K562 (cell line): ENCODE results near the gene GFM1. TPM values are rescaled to one million over a fixed set of nuclear protein-coding genes. Genes with fewer than 3 reads are reported as not detected.

Experiments used
- CLOCK ChIP-seq: fragments of 250-450 bp; sonication (Bioruptor Pico); IDR thresholded peaks from 2 replicates; pipeline ENCODE4 v1.4.0; 2020; ENCODE audit warnings: mild to moderate bottlenecking, moderate library complexity, borderline replicate concordance
- E2F6 ChIP-seq, 2 experiments: IDR thresholded peaks; 2 replicates each; pipeline ENCODE4 v1.6.1; 2011; ENCODE audit warnings: borderline replicate concordance in 1 of 2, control low read depth in 1 of 2, low read depth in 1 of 2, low read length in 1 of 2, mild to moderate bottlenecking in 1 of 2, mixed read lengths in 1 of 2, moderate library complexity in 1 of 2; ENCODE audit not compliant: insufficient read depth in 1 of 2, insufficient read length in 1 of 2, poor library complexity in 1 of 2, severe bottlenecking in 1 of 2; ENCODE audit errors: extremely low read depth in 1 of 2
- EHMT2 ChIP-seq: fragments of 450-650 bp; IDR thresholded peaks from 2 replicates; pipeline ENCODE4 v1.6.1; 2018; ENCODE audit warnings: antibody characterized with exemption
- ELF4 ChIP-seq: fragments of 450-650 bp; formaldehyde crosslinking; IDR thresholded peaks from 2 replicates; pipeline ENCODE4 v1.4.0; 2022; ENCODE audit warnings: missing genetic modification characterization
- HDAC2 ChIP-seq: fragments of 450-650 bp; IDR thresholded peaks from 2 replicates; pipeline ENCODE4 v1.6.1; 2016; ENCODE audit warnings: mild to moderate bottlenecking
- MAZ ChIP-seq, 2 experiments: fragments of 450-650 bp in 1 of 2; sonication (generic) in 1 of 2; formaldehyde crosslinking; IDR thresholded peaks in 1 of 2; conservative IDR thresholded peaks in 1 of 2; 2 replicates each; pipeline versions ENCODE4 v1.4.0 to v1.5.0; 2020; ENCODE audit warnings: mild to moderate bottlenecking in 1 of 2, missing genetic modification reagents in 1 of 2
- MNT ChIP-seq, 2 experiments: fragments of 450-650 bp; conservative IDR thresholded peaks; 2 replicates each; pipeline ENCODE4 v1.6.1; 2017; ENCODE audit warnings: mild to moderate bottlenecking in 2 of 2, moderate library complexity in 2 of 2
- MTA3 ChIP-seq: fragments of 450-650 bp; formaldehyde crosslinking; IDR thresholded peaks from 2 replicates; pipeline ENCODE4 v1.6.1; 2017; ENCODE audit warnings: mild to moderate bottlenecking, borderline replicate concordance
- NKRF ChIP-seq: fragments of 450-650 bp; IDR thresholded peaks from 2 replicates; pipeline ENCODE4 v1.6.1; 2016; ENCODE audit warnings: borderline replicate concordance
- NUFIP1 ChIP-seq: fragments of 450-650 bp; IDR thresholded peaks from 2 replicates; pipeline ENCODE4 v1.6.1; 2018; ENCODE audit not compliant: partially characterized antibody
- RBFOX2 ChIP-seq: fragments of 200-400 bp; formaldehyde crosslinking; IDR thresholded peaks from 2 replicates; pipeline ENCODE4 v1.6.1; 2017; ENCODE audit warnings: low read depth, mild to moderate bottlenecking, low read length, moderate library complexity
- SIN3A ChIP-seq, 2 experiments: fragments of 150-350 bp in 1 of 2; IDR thresholded peaks; 2 replicates each; pipeline ENCODE4 v1.6.1; 2011 to 2016; ENCODE audit warnings: borderline replicate concordance in 2 of 2, low read depth in 2 of 2, low read length in 2 of 2, mild to moderate bottlenecking in 2 of 2, moderate library complexity in 2 of 2; ENCODE audit not compliant: control insufficient read depth in 1 of 2
- TBP ChIP-seq: optimal IDR thresholded peaks from 2 replicates; pipeline ENCODE3; 2011; ENCODE audit warnings: low read depth, low read length, improper control_type of control experiment
- UBTF ChIP-seq, 2 experiments: IDR thresholded peaks; 2 replicates each; pipeline ENCODE4 v1.6.1; 2012; ENCODE audit warnings: improper control_type of control experiment in 2 of 2, low read depth in 2 of 2, low read length in 2 of 2, borderline replicate concordance in 1 of 2
- ZKSCAN8 ChIP-seq: fragments of 200-800 bp; sonication (Bioruptor generic); IDR thresholded peaks from 2 replicates; pipeline ENCODE4 v1.6.1; 2016; ENCODE audit warnings: missing genetic modification characterization, missing compliant biosample characterization
- ZNF785 ChIP-seq: fragments of 250-450 bp; sonication (Bioruptor Pico); IDR thresholded peaks from 2 replicates; pipeline ENCODE4 v1.4.0; 2020; ENCODE audit warnings: mild to moderate bottlenecking
- polyA plus RNA-seq, 8 experiments: library from polyadenylated mRNA; depleted of rRNA in 4 of 8; stranded (reverse) in 5 of 8; unstranded in 3 of 8; fragments of >200 nt; fragmentation: Nextera tagmentation in 2 of 8; fragmentation: Illumina TruSeq in 1 of 8; extraction: Ambion mirVana in 2 of 8; extraction: Trizol in 1 of 8; gene quantifications; 2 replicates each; pipeline versions ENCODE4 v1.2.1 to v1.2.3, GENCODE V29; 2011 to 2014; ENCODE audit warnings: inconsistent platforms in 1 of 8, missing spikeins in 1 of 8
- total RNA-seq, 7 experiments: library from RNA; depleted of rRNA in 6 of 7; stranded (reverse); fragments of >200 nt in 6 of 7; fragmentation: Illumina TruSeq in 2 of 7; extraction: Trizol in 2 of 7; gene quantifications; 2 replicates each; pipeline versions ENCODE4 v1.2.1 to v1.2.3, GENCODE V29; 2011 to 2021; ENCODE audit warnings: low replicate concordance in 1 of 7

Gene GFM1
- total and polyA plus RNA-seq, 9 of the 15 experiments (the other 6 are each of a cell fraction or from before 2014, with no cell fraction given): 38.9 to 86.7 (median 64.8) TPM

GRCh38 chr3:158644345-158644908 is at the start of gene GFM1 (continued):
- TF ChIP-seq E2F6 (IDR thresholded peaks at IDR 0.05; ENCODE audit: borderline replicate concordance in 1 of 2, extremely low read depth in 1 of 2, insufficient read depth in 1 of 2, insufficient read length in 1 of 2, low read depth in 1 of 2, low read length in 1 of 2, poor library complexity in 1 of 2, severe bottlenecking in 1 of 2) (peak; percentile 46 to 59), ELF4 (CRISPR knock-in tag) (peak; percentile 69; the same call in 1 of the 2 replicates), SIN3A (IDR thresholded peaks at IDR 0.05; ENCODE audit: borderline replicate concordance in 2 of 2, control insufficient read depth in 1 of 2, low read depth in 2 of 2, low read length in 2 of 2) (peak; percentile 81 to 88; a peak in 3 of 4 replicates), NKRF (peak; percentile 99), MNT (conservative IDR thresholded peaks at IDR 0.05) (peak; percentile 96 to 98), HDAC2 (peak; percentile 93), EHMT2 (peak; percentile 87), RBFOX2 (peak; percentile 95), CLOCK (peak; percentile 23; the same call in 1 of the 2 replicates), UBTF (IDR thresholded peaks at IDR 0.05; ENCODE audit: borderline replicate concordance in 1 of 2, low read depth in 2 of 2, low read length in 2 of 2) (peak in 1 of 2 experiments; percentile 67; a peak in 1 of 4 replicates), TBP (peak; percentile 77), ZKSCAN8 (CRISPR knock-in tag) (no peak), MAZ (CRISPR knock-in tag; conservative IDR thresholded peaks at IDR 0.05 in 1 of 2, IDR thresholded peaks at IDR 0.05 in 1 of 2) (peak; percentile 76 to 80; a peak in 3 of 4 replicates), MTA3 (peak; percentile 69; the same call in 1 of the 2 replicates), NUFIP1 (no peak), ZNF785 (CRISPR knock-in tag) (no peak)
